Neural cell (in vitro differentiated cells): Measurements from ENCODE around the gene IRX3.

ENCODE experiments used
- CTCF ChIP-seq: fragments of 450-650 bp; IDR thresholded peaks from 2 replicates; pipeline ENCODE4 v1.5.1; 2014; ENCODE audit warnings: antibody characterized with exemption, mild to moderate bottlenecking, moderate library complexity; ENCODE audit not compliant: poor library complexity, severe bottlenecking
- EZH2 ChIP-seq: fragments of 200-600, 300-800 bp; shearing (Covaris generic), sonication (generic); IDR thresholded peaks from 2 replicates; pipeline ENCODE4 v1.6.1; 2014; ENCODE audit warnings: antibody characterized with exemption, low read length, borderline replicate concordance, mild to moderate bottlenecking; ENCODE audit not compliant: insufficient read depth, poor library complexity, severe bottlenecking
- MXI1 ChIP-seq: fragments of 450-650 bp; conservative IDR thresholded peaks from 2 replicates; pipeline ENCODE4 v1.6.1; 2014; ENCODE audit warnings: antibody characterized with exemption, mild to moderate bottlenecking; ENCODE audit not compliant: poor library complexity, severe bottlenecking
- POLR2AphosphoS5 ChIP-seq: IDR thresholded peaks from 2 replicates; pipeline ENCODE4 v1.6.1; 2012
- RAD21 ChIP-seq: fragments of 450-650 bp; conservative IDR thresholded peaks from 2 replicates; pipeline ENCODE4 v1.6.1; 2014; ENCODE audit warnings: antibody characterized with exemption, mild to moderate bottlenecking, moderate library complexity
- SMC3 ChIP-seq: fragments of 450-650 bp; conservative IDR thresholded peaks from 2 replicates; pipeline ENCODE4 v1.6.1; 2014; ENCODE audit warnings: antibody characterized with exemption, mild to moderate bottlenecking, moderate library complexity; ENCODE audit not compliant: poor library complexity

DNA sequence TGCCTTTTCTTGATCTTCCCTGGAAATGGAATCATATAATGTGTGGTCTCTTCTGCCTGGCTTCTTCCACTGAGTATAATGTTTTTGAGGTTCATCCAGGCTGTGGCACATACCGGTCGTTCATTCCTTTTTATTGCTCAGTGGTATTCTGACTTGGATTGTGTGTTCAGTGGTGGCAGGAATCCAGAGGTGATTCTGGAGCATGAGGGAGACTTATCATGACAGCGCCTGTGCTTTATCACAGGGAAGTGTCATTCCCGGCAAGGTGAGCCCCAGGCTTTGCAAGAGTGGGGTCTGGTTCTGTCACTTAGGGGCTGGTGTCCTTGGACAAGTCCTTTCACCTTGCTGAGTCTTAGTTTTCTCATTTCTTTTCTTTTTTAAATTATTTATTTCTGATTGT, 53.0 kb downstream of the IRX3 start:
- TF ChIP-seq CTCF (no peak), RAD21 (no peak), EZH2 (no peak), POLR2AphosphoS5 (no peak), MXI1 (no peak), SMC3 (no peak)
